Measurements from ENCODE around the gene ARL15. TPM values are rescaled to one million over a fixed set of nuclear protein-coding genes. Genes with fewer than 3 reads are reported as not detected.

ARL15 gene
- total RNA-seq, 1 donor, result 28.1 TPM

DNA sequence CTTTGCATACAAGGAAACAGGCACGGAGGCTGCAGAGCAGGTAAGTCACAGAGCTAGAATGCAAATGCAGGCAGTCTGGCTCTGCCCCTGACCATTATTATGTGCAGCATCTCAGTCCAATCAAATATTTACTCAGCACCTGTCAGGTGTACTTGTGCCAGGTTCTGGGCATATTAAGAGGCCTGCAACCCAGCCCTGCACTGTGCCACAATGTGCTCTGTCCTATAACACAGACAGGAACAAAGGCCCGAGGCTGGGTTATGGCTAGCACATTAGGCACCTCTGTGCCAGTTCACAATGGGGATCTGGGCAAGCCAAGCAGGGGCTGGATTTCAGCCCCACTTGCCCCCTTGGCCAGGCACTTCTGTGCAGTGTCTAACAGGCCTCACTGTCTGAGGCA, 14.0 kb downstream of the ARL15 start:
- TF ChIP-seq, protein P1, sequence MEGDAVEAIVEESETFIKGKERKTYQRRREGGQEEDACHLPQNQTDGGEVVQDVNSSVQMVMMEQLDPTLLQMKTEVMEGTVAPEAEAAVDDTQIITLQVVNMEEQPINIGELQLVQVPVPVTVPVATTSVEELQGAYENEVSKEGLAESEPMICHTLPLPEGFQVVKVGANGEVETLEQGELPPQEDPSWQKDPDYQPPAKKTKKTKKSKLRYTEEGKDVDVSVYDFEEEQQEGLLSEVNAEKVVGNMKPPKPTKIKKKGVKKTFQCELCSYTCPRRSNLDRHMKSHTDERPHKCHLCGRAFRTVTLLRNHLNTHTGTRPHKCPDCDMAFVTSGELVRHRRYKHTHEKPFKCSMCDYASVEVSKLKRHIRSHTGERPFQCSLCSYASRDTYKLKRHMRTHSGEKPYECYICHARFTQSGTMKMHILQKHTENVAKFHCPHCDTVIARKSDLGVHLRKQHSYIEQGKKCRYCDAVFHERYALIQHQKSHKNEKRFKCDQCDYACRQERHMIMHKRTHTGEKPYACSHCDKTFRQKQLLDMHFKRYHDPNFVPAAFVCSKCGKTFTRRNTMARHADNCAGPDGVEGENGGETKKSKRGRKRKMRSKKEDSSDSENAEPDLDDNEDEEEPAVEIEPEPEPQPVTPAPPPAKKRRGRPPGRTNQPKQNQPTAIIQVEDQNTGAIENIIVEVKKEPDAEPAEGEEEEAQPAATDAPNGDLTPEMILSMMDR (IDR thresholded peaks at IDR 0.05; ENCODE audit: insufficient read depth, low read depth, low read length), result no peak
- no peak for DNase-seq (ENCODE audit: low read depth)
- H3K4me3 ChIP-seq (ENCODE audit: low read depth, low read length), result no peak overlapping the region

DNA sequence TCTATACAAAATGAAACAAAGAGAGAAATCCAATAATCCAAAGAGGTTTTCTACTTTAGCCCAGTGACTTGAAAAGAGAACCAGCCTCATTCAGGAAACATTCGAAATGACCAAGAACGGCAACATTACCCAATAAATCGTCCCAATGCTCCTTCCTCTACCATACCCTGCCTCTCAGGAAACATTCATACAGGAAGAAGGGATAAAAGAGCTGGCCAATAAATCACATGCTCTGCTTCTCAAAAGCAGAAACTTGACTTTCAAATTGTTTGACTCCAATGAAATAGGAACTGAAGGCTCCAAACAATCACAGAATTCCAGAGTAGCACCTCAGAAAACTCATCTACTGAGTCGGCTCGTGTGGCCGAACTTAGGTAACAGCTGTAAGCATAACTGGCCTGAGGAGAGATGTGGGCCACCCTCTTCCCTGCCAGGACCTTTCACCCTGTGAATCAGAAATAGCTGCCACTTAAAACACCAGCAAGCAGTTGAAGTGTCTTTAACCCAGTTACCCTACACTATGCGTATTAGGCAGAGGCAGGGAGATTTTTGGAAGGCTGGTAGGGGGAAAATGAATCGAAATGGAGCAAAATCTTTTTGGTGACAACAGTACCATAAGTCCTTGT, 14.6 kb downstream of the ARL15 start:
- DNase-seq (ENCODE audit: low read depth), result no peak
- no peak overlapping the region for H3K4me3 ChIP-seq (ENCODE audit: low read depth, low read length)
- TF ChIP-seq, protein P1 (IDR thresholded peaks at IDR 0.05; ENCODE audit: insufficient read depth, low read depth, low read length), result no peak

DNA sequence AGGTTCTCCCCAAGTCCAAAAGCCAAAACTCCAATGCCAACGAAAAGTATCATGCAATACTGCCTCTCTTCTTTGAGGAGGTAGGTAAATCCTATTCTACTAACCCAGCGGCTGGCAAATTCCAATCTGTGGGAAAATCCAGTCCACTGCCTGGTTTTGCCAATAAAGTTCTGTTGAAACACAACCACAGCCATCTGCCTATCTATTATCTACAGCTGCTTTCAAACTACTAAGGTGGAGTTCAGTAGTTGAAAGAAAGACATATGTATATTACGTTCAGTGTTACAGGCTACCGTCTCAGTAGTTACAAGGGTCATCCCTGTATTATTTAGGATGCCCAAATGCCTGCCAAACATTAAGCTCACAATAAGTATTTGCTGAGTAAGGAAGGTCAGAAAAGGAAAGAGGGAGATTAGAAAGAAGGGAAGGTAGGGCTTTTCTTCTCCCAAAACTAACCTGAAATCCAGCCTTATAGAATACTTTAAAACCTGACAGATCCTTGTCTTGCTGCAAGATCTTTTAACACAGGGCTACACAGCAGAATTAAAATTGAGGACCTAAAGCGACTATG, 16.2 kb downstream of the ARL15 start:
- no peak overlapping the region for H3K4me3 ChIP-seq (ENCODE audit: low read depth, low read length)
- no peak for DNase-seq (ENCODE audit: low read depth)
- TF ChIP-seq, protein P1 (IDR thresholded peaks at IDR 0.05; ENCODE audit: insufficient read depth, low read depth, low read length), result no peak

DNA sequence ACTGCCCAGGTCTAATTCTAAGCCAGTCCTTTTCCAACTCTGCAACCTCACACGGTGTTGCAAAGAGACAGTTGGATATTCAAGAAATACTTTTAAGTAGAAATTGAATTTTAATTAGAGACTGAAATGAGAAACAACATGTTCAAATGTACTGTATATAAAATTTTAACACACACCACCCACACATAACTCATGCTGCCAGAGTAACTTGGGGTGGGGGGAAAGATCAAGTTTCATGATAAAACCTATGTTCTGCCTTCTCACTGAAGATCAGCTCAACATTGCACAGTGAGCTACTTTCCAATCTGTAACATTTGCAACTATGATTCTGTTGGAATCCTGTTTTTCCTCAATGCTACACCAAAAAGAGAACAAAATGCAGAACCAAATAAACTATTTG, 17.5 kb downstream of the ARL15 start:
- TF ChIP-seq, protein P1 (IDR thresholded peaks at IDR 0.05; ENCODE audit: insufficient read depth, low read depth, low read length), result no peak
- no peak for DNase-seq (ENCODE audit: low read depth)

DNA sequence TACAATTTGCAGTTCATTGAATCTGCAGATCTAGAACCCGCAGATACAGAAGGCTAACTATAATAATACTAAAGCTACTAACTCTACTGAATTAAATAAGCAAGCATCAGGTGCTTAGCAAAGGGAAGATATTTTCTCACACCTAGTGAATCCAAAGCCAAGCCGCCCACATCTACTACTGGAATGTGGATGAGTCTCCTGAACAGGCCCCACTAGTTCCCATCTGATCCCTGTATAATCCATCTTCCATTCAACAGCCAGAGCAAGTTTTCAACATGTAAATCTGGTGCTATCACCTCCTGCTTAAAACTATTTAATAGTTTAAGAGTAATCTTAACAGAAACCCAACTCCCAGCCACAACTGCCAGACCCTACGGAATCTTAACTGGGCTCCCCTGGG, 18.9 kb downstream of the ARL15 start:
- TF ChIP-seq, protein P1 (IDR thresholded peaks at IDR 0.05; ENCODE audit: insufficient read depth, low read depth, low read length), result no peak
- H3K4me3 ChIP-seq (ENCODE audit: low read depth, low read length), result no peak overlapping the region
- DNase-seq (ENCODE audit: low read depth), result no peak

More for the DNA sequence above, 17.5 kb downstream of the ARL15 start:
- no peak overlapping the region for H3K4me3 ChIP-seq (ENCODE audit: low read depth, low read length)

DNA sequence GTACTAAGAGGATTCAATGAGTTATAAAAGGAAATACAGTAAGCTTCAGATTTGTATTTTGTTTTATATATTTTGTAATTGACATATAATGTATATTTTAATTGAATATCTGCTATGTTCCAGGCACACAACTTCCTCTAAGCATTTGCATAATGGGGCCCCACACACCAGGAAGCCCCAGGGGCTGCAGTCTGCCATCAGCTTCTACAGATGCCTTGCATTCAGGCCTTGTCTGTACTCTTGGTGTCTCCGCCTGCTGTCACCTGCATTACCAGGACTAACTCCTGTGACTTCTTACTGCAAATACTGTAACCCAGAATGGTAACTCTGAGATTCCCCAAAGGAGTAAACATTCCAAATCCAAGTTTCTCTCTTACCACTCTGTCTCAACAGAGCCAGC, 20.6 kb downstream of the ARL15 start:
- no peak overlapping the region for H3K4me3 ChIP-seq (ENCODE audit: low read depth, low read length)
- TF ChIP-seq, protein P1 (IDR thresholded peaks at IDR 0.05; ENCODE audit: insufficient read depth, low read depth, low read length), result no peak

More for the DNA sequence above, 20.6 kb downstream of the ARL15 start:
- no peak for DNase-seq (ENCODE audit: low read depth)

All from fibroblast of villous mesenchyme (primary cell).